H9 (cell line): ENCODE measurements around the gene EHBP1. TPM values are rescaled to one million over a fixed set of nuclear protein-coding genes. Genes with fewer than 3 reads are reported as not detected.

Experiments used
- DNase-seq: peaks from one replicate; pipeline ENCODE4 v3.0.0-alpha.2; 2017
- H2AFZ ChIP-seq: one replicate; pipeline ENCODE4 v1.6.1; 2013; ENCODE audit warnings: mild to moderate bottlenecking, low read length, control low read depth, moderate library complexity
- H2AK5ac ChIP-seq: 2 replicates; pipeline ENCODE4 v1.6.1; 2013; ENCODE audit warnings: low read length, control low read depth, mixed read lengths; ENCODE audit not compliant: insufficient read length
- H2BK120ac ChIP-seq: one replicate; pipeline ENCODE4 v1.6.1; 2013; ENCODE audit warnings: low read depth, mild to moderate bottlenecking, low read length, control low read depth, inconsistent platforms; ENCODE audit not compliant: poor library complexity, severe bottlenecking
- H2BK12ac ChIP-seq: 2 replicates; pipeline ENCODE4 v1.6.1; 2013; ENCODE audit warnings: low read length, control low read depth, mixed read lengths, low read depth; ENCODE audit not compliant: insufficient read length
- H2BK15ac ChIP-seq: 2 replicates; pipeline ENCODE4 v1.6.1; 2013; ENCODE audit warnings: low read depth, low read length, control low read depth
- H2BK20ac ChIP-seq: one replicate; pipeline ENCODE4 v1.6.1; 2013; ENCODE audit warnings: low read depth, mild to moderate bottlenecking, low read length, control low read depth, inconsistent platforms; ENCODE audit not compliant: poor library complexity, severe bottlenecking
- H2BK5ac ChIP-seq: 2 replicates; pipeline ENCODE4 v1.6.1; 2013; ENCODE audit warnings: low read length, control low read depth, mixed read lengths; ENCODE audit not compliant: insufficient read length
- H3K14ac ChIP-seq: 2 replicates; pipeline ENCODE4 v1.6.1; 2013; ENCODE audit warnings: low read length, control low read depth; ENCODE audit not compliant: insufficient read depth
- H3K18ac ChIP-seq: 2 replicates; pipeline ENCODE4 v1.6.1; 2013; ENCODE audit warnings: low read depth, mild to moderate bottlenecking, mixed read lengths, low read length, control low read depth; ENCODE audit not compliant: insufficient read length
- H3K23ac ChIP-seq: 2 replicates; pipeline ENCODE4 v1.6.1; 2013; ENCODE audit warnings: low read length, control low read depth, mixed read lengths, low read depth; ENCODE audit not compliant: insufficient read length
- H3K23me2 ChIP-seq: 2 replicates; pipeline ENCODE4 v1.6.1; 2013; ENCODE audit warnings: low read depth, mild to moderate bottlenecking, mixed read lengths, low read length, control low read depth; ENCODE audit not compliant: insufficient read length, poor library complexity, severe bottlenecking
- H3K27ac ChIP-seq: 2 replicates; pipeline ENCODE4 v1.5.1; 2013; ENCODE audit warnings: low read length, control low read depth, mixed read lengths, low read depth; ENCODE audit not compliant: insufficient read length
- H3K27me3 ChIP-seq: 2 replicates; pipeline ENCODE4 v1.6.1; 2013; ENCODE audit warnings: low read length, control low read depth, inconsistent platforms; ENCODE audit not compliant: insufficient read depth
- H3K4ac ChIP-seq: 2 replicates; pipeline ENCODE4 v1.6.1; 2013; ENCODE audit warnings: low read depth, mild to moderate bottlenecking, control low read depth, inconsistent platforms, low read length, moderate library complexity
- H3K4me1 ChIP-seq: 2 replicates; pipeline ENCODE4 v1.6.1; 2013; ENCODE audit warnings: low read length, control low read depth, inconsistent platforms; ENCODE audit not compliant: insufficient read depth
- H3K4me2 ChIP-seq: 2 replicates; pipeline ENCODE4 v1.6.1; 2013; ENCODE audit warnings: low read length, control low read depth, mixed read lengths; ENCODE audit not compliant: insufficient read length, insufficient read depth
- H3K56ac ChIP-seq: 2 replicates; pipeline ENCODE4 v1.6.1; 2013; ENCODE audit warnings: low read depth, mild to moderate bottlenecking, mixed read lengths, low read length, control low read depth; ENCODE audit not compliant: insufficient read length
- H3K79me1 ChIP-seq: 2 replicates; pipeline ENCODE4 v1.6.1; 2013; ENCODE audit warnings: low read depth, mild to moderate bottlenecking, moderate library complexity, low read length, control low read depth, inconsistent platforms; ENCODE audit not compliant: insufficient read depth, poor library complexity, severe bottlenecking
- H3K79me2 ChIP-seq: 2 replicates; pipeline ENCODE4 v1.6.1; 2013; ENCODE audit warnings: low read length, control low read depth, inconsistent platforms; ENCODE audit not compliant: insufficient read depth
- H3K9ac ChIP-seq: 2 replicates; pipeline ENCODE4 v1.6.1; 2013; ENCODE audit warnings: low read length, control low read depth, mixed read lengths; ENCODE audit not compliant: insufficient read length; ENCODE audit errors: extremely low read depth
- H3K9me3 ChIP-seq: one replicate; pipeline ENCODE4 v1.6.1; 2013; ENCODE audit warnings: low read depth, low read length, inconsistent platforms; ENCODE audit not compliant: control insufficient read depth
- H3T11ph ChIP-seq: one replicate; pipeline ENCODE4 v1.6.1; 2013; ENCODE audit warnings: mild to moderate bottlenecking, low read length, control low read depth, inconsistent platforms
- H4K20me1 ChIP-seq: one replicate; pipeline ENCODE4 v1.6.1; 2013; ENCODE audit not compliant: control insufficient read depth, insufficient read length, insufficient read depth
- H4K5ac ChIP-seq: 2 replicates; pipeline ENCODE4 v1.6.1; 2013; ENCODE audit warnings: low read depth, mild to moderate bottlenecking, mixed read lengths, low read length, control low read depth; ENCODE audit not compliant: insufficient read length
- H4K8ac ChIP-seq: replicated peaks from 2 replicates; pipeline ENCODE4 v1.6.1; 2013; ENCODE audit warnings: low read length, control low read depth, mixed read lengths, low read depth; ENCODE audit not compliant: insufficient read length
- H4K91ac ChIP-seq: 2 replicates; pipeline ENCODE4 v1.6.1; 2013; ENCODE audit warnings: low read depth, mild to moderate bottlenecking, moderate library complexity, mixed read lengths, low read length, control low read depth; ENCODE audit not compliant: insufficient read length
- H3K27ac Mint-ChIP-seq, 3 experiments: 2 replicates in 2 of 3; 3 replicates in 1 of 3; pipeline ENCODE4 v1.8.0; 2020 to 2021; ENCODE audit warnings: mixed read lengths in 3 of 3, mild to moderate bottlenecking in 1 of 3, moderate library complexity in 1 of 3
- H3K27me3 Mint-ChIP-seq: 2 replicates; pipeline ENCODE4 v1.8.0; 2021; ENCODE audit warnings: low read depth, mild to moderate bottlenecking, moderate library complexity, mixed read lengths
- H3K36me3 Mint-ChIP-seq, 3 experiments: 2 replicates in 2 of 3; 3 replicates in 1 of 3; pipeline ENCODE4 v1.8.0; 2020 to 2021; ENCODE audit warnings: low read depth in 3 of 3, mixed read lengths in 3 of 3; ENCODE audit not compliant: insufficient read depth in 1 of 3
- H3K4me1 Mint-ChIP-seq, 2 experiments: 2 replicates each; pipeline ENCODE4 v1.8.0; 2020; ENCODE audit warnings: mixed read lengths in 2 of 2
- H3K4me3 Mint-ChIP-seq, 2 experiments: 2 replicates in 1 of 2; 3 replicates in 1 of 2; pipeline ENCODE4 v1.8.0; 2020 to 2021; ENCODE audit warnings: mild to moderate bottlenecking in 2 of 2, mixed read lengths in 2 of 2, moderate library complexity in 1 of 2
- H3K9me3 Mint-ChIP-seq, 2 experiments: 2 replicates in 1 of 2; 3 replicates in 1 of 2; pipeline ENCODE4 v1.8.0; 2020; ENCODE audit warnings: mild to moderate bottlenecking in 2 of 2, mixed read lengths in 2 of 2, moderate library complexity in 1 of 2
- CTCF ChIP-seq: fragments of 200-600 bp; sonication (generic); conservative IDR thresholded peaks from 3 replicates; pipeline ENCODE4 v1.8.0; 2021; ENCODE audit warnings: antibody characterized with exemption, mild to moderate bottlenecking
- WGBS: extraction: QIAGEN DNeasy Blood & Tissue Kit; methylation state at CpG from one replicate; pipeline ENCODE4 v1.1.7; 2013; ENCODE audit warnings: missing lambda C conversion rate, low lambda C conversion rate, mixed read lengths; ENCODE audit not compliant: insufficient read length; ENCODE audit errors: extremely low coverage; 5-methylcytosine and 5-hydroxymethylcytosine counted together
- total RNA-seq: library from RNA; stranded (reverse); gene quantifications from 2 replicates; pipeline ENCODE4 v1.2.1, GENCODE V29; 2021

The EHBP1 gene
- total RNA-seq, 1 experiment from 2014 or later: 35.6 TPM

GRCh38 chr2:62854600-62855514, 149.3 kb downstream of the EHBP1 start:
- no peaks in the 10 kb centered on the region for H3K4me1 ChIP-seq
- no peaks in the 10 kb centered on the region for H3K79me2 ChIP-seq
- WGBS: no CpG with 5 or more reads among the region's 14 CpGs
- H3K9me3 ChIP-seq: no peaks in the 10 kb centered on the region
- H4K5ac ChIP-seq: no peak overlapping the region
- no peak overlapping the region for H2BK5ac ChIP-seq
- H2BK20ac ChIP-seq: no peak overlapping the region
- H3K9ac ChIP-seq: no peak overlapping the region
- H3K23me2 ChIP-seq: no peaks in the 10 kb centered on the region
- H3K27me3 Mint-ChIP-seq: no peaks in the 10 kb centered on the region
- H3K27ac Mint-ChIP-seq: no peak overlapping the region
- peaks cover 0 to 8% of the 10 kb centered on the region in 2 experiments; a peak in 3 of 4 replicates for H3K4me1 Mint-ChIP-seq
- H3K18ac ChIP-seq: no peak overlapping the region
- no peak overlapping the region for H2BK120ac ChIP-seq
- H2AK5ac ChIP-seq: no peak overlapping the region
- H3K4me2 ChIP-seq: no peak overlapping the region
- no peak overlapping the region for H3K4me3 Mint-ChIP-seq
- H3K79me1 ChIP-seq: no peaks in the 10 kb centered on the region
- no peak overlapping the region for H3T11ph ChIP-seq
- no peak overlapping the region; the same call in 1 of the 2 replicates for H3K14ac ChIP-seq
- H3K36me3 Mint-ChIP-seq: peaks cover 9 to 13% (median 10%) of the 10 kb centered on the region in 3 experiments; a peak in 6 of 7 replicates
- H3K23ac ChIP-seq: no peak overlapping the region
- H3K4ac ChIP-seq: no peak overlapping the region
- H3K27me3 ChIP-seq: no peaks in the 10 kb centered on the region
- no peak overlapping the region for H4K8ac ChIP-seq
- no peak overlapping the region for H3K27ac ChIP-seq
- H4K91ac ChIP-seq: no peak overlapping the region
- H3K56ac ChIP-seq: no peak overlapping the region
- no peak overlapping the region for H2BK15ac ChIP-seq
- no peak overlapping the region for H2BK12ac ChIP-seq
- no peaks in the 10 kb centered on the region for H4K20me1 ChIP-seq
- DNase-seq: peak; percentile 41
- peaks cover 0 to 4% of the 10 kb centered on the region in 2 experiments; a peak in 1 of 5 replicates for H3K9me3 Mint-ChIP-seq
- no peak overlapping the region for H2AFZ ChIP-seq
- no peak for TF ChIP-seq CTCF
